HG02759 (cell line): ENCODE results near the gene SMIM1.
"Not testable (repeated sequence)": the region's sequence is repeated elsewhere in the genome, so short reads cannot be mapped to it uniquely, and the experiment has no call there.

Experiments used
- ATAC-seq: cut with Tn5 transposase; IDR thresholded peaks from one replicate; pipeline ENCODE4 v1.9.1; 2021; ENCODE audit warnings: mild to moderate bottlenecking, moderate library complexity; ENCODE audit not compliant: unreplicated experiment

SMIM1 gene

DNA sequence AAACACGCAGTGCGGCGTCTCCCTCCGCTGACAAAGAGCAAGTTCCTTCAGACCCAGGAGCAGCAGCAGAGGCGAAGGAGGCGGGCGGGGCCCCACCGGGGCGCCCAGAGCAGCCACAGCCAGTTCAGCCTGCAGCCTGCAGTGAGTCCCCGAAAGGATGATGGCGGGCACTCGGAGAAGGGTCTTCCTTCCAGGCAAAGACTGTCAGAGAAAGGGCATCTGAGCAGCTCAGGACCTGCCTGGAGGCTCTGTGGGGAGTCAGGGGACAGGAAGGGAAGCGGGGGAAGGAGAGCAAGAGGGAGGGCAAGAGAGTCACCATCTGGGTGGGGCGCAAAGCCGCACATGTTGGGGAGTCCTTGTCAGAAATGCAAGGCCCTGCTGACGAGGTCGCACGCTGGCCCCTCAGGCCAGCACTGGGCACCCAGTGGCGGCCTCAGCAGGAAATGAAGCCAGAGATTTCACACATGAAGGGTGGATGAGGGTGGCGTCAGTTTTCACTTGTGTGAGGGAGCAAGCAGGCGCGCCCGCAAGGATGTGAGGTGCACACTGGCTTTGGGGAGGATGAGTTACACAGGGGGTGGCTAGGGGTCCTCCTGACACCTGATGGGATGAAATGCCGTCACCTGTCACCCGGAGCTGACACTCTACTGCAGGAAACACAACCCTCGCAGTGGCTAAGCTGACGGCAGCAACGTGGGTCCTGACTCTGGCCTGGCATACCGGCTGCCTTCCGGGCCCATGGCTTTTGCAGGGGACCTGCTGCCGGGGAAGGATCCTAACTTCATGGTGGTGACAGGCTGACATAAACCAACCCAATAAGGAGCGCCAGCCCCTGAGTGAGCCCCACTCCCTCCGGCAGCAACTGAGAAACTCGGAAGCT, 17.1 kb downstream of the SMIM1 start:
- no peak for ATAC-seq

DNA sequence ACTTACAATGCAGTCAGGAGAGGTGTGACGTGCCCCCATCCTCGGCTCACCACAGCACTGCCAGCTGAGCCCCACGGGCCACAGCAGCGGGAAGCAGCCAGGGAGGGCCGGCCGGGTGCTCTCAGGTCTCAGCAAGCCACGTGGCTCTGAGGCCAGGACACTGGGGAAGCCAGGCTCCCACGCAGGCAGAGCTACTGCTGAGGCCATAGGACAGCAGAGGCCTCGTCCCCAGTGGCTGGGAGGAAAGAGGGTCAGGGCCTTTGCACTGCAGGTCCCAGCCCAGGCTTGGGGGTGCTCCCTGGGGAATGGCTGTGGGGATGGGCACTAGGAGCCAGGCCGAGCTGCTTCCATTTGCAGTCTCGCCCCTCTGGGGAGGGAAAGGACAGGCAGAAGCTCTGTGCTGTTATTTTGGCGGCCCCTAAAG, 18.0 kb downstream of the SMIM1 start:
- ATAC-seq, result no peak

DNA sequence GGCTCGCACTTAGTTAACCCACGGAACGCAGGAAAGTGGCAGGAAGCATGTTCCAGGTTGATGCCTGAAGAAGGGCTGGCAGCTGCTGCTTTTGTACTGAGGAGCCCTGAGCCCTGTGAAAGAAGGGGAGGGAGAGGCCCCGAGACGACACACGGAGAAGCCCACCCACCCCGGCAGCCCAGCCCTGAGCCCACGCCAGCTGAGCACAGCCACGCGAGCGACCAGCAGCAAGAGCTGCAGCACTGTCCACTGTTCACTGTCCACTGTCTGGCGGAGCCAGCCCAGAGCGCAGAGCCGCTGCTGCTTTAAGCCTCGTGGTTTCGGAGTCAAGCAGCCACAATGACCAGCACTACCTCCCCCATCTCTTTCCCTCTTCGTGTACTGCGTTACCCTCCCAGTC, 18.4 kb downstream of the SMIM1 start:
- no peak for ATAC-seq

DNA sequence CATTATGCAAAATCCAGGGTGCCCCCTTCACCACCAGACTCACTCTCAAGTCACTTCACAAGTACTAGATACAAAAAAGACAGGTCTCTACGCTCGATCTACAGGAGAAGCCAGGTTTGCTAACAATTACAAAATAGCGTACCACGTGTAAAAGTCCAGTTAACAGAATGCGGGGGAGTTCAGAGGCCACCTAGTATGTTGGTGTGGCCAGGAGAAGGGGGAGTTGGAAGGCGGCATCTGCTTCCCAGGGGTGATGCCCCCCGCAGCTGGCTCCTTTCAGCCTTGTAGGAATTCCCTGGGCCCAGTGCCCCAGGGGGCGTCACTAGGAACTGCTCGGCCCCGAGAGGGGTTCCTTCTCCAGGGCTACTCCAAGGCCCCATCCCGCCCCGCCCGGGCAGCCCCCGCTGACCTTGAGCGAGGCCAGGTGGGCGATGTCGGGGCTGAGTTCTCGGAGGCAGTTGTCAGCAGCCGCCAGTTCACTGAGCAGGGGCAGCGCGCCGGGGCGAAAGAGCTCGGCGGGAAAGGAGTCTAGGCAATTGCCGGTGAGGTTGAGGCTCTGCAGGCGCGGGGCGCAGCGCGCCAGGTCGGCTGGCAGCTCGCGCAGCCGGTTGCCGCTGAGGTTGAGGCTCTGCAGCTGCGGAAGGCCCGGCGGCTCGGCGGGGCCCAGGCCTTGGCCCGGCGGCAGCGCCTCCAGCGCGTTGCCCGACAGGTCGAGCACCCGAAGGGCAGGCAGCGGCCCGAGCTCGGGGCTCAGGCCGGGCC, 23.1 kb downstream of the SMIM1 start:
- ATAC-seq, result peak; percentile 4

DNA sequence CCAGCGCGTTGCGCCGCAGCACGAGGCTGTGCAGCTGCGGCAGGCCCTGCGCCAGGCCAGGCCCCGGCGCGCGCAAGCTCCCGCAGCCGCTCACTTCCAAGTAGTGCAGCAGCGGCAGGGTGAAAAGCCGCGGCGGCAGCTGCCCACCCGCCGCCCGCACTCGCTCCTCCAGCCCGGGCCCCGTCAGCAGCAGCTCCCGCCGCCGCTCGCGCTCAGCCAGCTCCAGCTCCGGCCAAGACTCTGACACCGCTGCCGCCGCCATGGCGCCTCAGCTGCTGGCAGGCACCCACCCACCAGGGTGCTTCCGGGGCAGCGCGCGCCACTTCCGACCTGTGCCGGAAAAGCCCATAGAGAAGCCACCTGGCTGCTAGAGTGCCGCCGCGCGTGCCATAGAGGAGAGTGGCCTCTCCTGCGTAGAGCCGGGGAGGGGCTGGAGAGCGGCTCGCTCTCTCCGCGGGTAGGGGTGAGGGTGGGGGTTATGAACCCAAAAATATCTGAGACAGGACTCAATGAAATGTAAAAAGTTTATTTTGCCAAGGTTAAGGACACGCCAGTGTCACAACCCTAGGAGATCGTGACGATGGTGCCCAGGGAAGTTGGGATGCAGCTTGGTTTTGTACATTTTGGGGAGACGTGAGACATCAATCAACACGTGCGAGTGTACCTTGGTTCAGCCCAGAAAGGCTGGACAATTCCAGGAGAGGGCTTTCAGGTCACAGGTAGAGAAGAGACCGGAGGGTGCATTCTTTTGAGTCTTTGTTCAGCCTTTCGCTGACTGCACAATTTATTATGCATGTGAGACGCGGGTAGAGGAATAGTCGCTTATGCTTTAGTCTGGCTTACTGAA, 23.9 kb downstream of the SMIM1 start, which contains the start of gene LRRC47:
Gene LRRC47, minus strand, starts transcription at position 284 of the 847 bp plus-strand sequence. Its CDS starts 22 bp downstream, at position 262.
- peak; percentile 97 for ATAC-seq

DNA sequence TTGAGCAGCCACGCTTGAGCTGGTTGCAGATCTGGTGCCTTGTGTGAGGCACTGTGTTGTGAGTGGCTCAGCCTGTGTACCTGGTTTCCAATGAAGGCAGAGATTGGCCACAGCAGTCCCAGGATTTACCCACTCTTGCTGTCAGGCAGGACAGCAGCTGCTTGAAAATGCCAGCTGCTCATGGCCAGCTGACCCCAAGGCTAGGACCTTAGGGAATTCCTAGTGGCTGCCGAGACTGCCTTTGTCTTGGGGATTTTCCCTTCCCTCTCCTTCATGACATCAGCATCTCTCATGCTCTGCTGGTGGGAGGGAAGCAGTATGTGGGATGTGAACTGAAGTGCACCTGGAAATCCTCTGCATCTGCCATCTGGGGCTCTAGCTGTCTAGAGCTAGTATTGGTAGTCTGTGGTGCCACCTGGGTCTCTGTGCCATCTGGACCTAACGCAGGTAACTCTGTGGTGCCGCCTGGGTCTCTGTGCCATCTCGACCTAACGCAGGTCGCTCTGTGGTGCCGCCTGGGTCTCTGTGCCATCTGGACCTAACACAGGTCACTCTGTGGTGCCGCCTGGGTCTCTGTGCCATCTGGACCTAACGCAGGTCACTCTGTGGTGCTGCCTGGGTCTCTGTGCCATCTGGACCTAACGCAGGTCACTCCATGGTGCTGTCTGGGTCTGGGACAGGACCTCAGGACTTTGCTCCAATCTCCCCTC, 27.6 kb downstream of the SMIM1 start:
- ATAC-seq, result no peak

DNA sequence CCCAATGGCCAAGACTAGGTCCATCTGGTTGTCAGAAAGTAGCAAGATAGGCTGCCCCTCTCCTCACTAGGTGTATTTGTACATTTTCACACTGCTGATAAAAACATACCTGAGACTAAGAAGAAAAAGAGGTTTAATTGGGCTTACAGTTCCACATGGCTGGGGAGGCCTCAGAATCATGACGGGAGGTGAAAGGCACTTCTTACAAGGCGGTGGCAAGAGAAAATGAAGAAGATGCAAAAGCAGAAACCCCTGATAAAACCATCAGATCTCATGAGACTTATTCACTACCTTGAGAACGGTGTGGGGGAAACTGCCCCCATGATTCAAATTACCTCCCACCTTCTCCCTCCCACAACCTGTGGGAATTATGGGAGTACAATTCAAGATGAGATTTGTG, 28.2 kb downstream of the SMIM1 start:
- not testable (repeated sequence) for ATAC-seq

DNA sequence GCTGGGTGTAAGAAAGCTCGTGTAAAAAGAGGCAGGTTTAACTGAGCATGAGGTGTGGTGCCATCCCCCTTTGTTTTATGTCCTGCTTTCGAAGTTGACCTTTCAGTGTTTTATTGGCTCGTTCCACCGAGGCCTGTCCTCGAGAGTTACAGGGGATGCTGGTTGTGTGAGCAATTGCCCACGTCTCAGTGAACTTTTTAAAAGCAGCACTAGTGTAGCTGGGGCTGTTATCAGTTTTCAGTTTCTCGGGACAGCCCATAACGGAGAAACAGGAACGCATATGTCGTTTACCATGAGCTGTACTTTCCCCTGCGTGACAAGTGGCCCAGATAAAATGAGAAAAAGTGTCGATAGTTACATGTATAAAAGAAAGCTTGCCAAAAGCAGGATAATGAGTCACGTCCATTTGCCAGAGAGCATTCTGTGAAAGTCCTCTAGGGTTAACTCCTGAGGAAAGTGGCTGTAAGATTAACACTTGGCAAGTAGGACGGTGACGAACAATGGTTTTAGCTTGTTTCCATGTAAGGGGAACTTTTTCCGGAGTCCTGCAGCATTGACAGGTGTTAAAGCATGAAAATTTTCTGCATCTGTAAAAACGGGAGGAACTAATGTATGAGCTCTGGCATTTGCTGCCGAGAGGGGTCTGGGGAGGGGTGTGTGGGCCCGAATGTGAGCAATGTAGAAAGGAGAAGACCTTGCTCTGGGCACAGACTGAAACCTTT, 31.5 kb downstream of the SMIM1 start:
- no peak for ATAC-seq

DNA sequence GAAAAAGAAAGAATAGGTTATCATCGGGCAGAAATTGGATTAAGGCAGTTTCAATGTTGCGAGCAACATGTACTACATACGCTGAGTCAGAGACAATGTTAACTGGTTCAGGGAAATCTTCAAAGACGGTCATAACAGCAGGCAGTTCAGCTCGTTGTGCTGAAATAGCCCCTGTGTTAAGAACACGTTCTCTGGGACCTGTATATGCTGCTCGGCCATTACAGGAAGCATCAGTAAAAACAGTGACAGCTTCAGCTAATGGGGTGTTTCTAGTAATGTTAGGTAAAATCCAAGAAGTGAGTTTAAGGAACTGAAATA, 32.0 kb downstream of the SMIM1 start:
- not testable (repeated sequence) for ATAC-seq

DNA sequence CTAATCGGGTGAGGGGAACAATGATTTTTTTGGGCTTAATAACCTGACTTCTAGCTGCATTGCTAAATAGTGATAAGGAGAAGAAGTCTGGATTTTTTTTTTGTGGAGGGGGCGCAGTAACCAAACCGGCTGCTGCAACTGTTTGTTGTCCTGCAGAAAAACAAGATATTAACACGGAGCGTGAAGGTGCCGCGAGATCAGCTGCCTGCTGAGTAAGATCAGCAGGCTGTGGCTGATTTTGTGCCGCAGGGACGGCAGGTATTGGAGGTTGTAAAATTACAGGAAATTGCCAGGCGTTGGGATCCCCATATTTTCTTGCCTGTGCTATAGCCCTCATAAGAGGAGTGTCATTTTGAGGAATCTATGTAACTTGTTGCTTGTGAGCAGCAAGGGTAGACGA, 32.5 kb downstream of the SMIM1 start:
- no peak for ATAC-seq

DNA sequence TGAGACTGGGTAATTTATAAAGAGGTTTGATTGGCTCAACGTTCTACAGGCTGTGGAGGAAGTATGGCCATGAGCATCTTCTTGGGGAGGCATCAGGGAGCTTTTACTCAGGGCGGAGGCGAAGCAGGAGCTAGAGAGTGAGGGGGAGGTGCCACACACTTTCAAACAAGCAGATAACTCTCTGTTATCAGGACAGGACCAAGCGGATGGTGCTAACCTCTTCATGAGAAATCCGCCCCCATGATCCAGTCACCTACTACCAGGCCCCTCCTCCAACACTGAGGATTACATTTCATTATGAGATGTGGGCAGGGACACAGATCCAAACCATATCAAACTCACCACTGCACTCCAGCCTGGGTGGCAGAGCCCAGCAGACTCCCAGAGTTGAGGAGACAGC, 35.2 kb downstream of the SMIM1 start:
- ATAC-seq, result no peak

DNA sequence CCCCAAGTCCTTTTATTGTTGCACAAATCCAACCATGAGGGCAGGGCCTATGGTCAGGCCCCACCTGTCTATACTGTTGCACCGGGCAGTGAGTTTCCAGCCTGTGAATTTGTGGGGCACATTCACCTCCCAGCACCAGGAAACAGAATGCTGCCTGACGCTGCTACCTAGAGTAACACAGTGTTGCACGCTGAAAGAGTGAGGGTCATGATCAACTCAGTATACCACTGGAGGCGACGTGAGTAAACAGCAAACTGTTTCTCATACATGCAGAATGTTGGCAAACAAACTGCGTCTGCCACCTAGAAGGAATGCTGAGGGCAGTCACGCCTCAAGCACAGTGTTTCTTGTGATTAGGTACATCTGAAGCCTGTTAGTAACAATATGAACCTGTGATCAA, 37.1 kb downstream of the SMIM1 start:
- ATAC-seq, result no peak

DNA sequence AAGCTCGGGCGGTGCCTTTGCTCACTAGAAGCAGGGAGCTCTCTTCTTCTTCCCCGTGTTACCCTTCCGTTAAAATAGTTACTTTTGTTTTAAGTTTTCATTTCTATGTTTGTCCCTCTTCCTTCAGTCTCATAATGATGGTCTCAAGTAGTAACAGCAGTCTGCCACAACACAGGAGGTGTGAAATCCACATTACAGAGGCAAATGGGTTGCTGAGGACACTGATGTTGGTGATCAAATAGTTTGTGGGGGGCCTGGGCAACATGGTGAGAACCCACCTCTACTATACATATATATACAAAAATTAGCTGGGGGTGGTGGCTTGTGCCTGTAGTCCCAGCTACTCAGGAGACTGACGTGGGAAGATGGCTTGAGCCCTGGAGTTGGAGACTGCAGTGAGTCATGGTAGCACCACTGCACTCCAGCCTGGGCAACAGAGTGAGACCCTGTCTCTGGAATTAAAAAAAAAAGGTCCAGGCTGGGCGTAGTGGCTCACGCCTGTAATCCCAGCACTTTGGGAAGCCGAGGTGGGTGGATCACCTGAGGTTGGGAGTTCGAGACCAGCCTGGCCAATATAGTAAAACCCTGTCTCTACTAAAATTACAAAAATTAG, 37.7 kb downstream of the SMIM1 start:
- not testable (repeated sequence) for ATAC-seq

DNA sequence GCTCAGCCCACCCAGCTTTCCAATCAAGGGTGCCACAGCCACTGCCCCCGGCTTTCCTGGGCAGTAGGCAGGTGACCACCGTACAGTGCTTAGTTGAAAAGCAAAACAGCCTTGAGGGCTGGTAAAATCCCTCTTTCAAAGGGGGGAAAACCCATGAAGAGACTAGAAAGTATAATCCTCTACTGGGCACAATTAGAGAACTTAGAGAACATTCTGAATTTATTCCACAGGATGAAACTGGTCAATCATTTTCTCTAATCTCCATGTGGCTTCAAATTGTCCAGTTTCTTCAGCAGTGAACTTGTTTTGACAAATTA, 39.0 kb downstream of the SMIM1 start:
- no peak for ATAC-seq

DNA sequence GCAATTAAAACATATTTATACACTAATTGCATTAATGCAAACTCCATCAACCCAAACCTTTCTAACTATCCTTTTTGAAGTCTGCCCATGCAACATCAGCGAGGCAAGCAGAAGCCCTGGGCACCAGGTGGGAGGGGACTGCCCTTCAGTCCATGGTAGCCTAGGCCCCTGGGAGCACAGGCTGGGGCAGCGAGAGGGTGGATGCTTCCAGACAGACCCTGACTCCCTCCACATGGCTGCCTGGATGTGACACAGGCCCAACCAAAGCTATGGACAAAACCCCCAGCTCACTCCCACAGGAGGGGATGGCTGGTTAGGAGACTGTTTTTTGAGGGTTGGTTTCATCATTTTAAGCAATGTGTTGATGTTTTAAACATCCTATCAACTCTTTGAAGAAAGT, 41.5 kb downstream of the SMIM1 start:
- ATAC-seq, result no peak

DNA sequence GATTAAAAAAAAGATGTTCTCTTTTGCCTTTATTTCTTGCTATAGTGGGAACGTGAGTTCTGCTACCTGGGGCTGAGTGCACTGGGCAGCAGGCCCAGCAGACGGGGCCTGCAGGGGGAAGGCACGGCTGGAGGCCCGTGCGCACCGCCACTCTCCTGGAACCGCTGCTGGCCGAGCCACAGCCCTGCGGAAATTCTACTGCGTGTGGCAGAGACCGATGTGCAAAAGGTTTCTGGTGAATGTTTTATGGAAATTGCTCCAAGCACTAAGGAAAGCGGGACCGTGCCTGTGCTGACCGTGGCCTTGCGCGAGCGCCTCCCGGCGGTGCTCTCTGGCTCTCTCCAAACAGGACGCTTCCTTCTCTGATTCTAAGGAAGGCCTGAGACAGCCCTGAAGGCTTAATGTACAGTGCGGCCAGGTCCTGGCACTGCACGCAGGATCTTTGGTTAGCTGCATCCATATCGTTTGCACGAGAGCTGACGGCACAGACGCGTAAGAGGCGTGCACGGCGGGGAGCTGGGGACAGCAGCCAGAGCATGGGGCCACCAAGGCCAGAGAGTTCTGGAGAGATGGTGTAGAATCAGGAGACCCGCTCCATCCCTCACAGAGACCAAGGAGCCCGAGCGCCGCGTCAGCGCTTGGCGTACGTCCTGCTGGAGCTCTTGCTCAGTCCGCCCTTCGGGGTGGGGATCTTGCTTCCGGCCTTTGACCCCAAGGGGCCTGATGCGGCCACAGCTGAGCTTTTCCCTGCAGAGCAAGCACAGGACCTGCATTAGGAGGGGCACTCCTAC, 42.4 kb downstream of the SMIM1 start:
- no peak for ATAC-seq

DNA sequence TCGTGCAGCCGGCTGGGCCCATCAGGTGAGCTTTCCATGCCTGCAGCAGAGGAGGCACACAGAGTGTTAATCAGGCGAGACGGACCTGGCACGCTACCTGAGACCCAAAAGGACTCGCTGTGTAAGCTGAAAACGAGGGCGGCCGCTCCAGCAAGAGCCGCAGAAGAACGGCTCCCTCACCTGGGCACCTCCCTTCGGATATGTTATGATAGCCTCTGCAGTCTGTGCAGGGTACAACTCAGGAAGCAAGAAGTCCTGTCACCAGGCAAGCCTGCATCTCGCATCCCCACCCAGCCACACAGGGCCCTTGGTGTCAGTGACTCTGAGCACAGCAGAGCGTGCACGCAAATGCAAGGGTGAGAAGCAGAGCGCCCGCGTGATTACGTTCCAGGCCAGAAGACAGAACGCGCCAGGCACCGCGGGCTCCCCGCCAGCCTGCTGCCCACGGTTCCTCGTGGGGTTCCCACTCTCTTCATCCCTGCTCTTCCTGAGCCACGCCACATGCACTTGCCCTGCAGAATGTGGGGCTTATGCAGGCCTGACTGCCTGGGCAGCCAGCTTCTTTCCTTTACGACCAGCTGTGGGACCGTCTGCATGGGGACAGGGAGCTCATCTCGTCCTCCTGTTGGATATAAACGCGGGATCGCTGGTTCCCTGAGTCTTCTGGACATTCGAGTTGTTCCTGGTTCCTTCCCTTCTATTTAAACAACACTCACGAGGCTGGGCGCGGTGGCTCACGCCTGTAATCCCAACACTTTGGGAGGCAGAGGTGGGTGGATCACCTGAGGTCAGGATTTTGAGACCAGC, 44.0 kb downstream of the SMIM1 start:
- ATAC-seq, result no peak

DNA sequence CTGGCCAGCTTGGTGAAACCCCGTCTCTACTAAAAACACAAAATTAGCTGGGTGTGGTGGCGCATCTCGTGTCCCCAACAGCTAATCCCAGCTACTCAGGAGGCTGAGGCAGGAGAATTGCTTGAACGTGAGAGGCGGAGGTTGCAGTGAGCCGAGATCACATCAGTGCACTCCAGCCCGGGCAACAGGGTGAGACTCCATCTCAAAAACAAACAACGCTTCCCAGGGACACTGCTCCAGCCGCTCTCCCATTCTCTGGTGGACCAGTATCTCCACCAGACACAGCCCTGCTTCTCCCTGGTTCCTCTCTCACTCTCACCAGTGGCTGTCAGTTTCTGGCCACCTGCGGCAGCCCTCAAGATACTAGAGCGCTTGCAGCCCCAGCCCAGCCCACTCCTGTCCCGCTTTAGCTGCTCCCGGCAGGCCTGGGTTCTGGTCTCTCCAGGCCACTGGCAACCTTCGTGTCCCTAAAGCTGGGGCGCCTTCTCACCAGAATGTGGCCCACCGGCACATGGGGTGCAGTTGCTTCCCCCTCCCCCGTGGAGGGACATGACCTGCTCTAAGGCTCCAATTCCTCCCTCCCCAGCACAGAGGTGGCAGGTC, 44.7 kb downstream of the SMIM1 start:
- ATAC-seq, result no peak
